ENCODE results near the gene GRAP.

DNA sequence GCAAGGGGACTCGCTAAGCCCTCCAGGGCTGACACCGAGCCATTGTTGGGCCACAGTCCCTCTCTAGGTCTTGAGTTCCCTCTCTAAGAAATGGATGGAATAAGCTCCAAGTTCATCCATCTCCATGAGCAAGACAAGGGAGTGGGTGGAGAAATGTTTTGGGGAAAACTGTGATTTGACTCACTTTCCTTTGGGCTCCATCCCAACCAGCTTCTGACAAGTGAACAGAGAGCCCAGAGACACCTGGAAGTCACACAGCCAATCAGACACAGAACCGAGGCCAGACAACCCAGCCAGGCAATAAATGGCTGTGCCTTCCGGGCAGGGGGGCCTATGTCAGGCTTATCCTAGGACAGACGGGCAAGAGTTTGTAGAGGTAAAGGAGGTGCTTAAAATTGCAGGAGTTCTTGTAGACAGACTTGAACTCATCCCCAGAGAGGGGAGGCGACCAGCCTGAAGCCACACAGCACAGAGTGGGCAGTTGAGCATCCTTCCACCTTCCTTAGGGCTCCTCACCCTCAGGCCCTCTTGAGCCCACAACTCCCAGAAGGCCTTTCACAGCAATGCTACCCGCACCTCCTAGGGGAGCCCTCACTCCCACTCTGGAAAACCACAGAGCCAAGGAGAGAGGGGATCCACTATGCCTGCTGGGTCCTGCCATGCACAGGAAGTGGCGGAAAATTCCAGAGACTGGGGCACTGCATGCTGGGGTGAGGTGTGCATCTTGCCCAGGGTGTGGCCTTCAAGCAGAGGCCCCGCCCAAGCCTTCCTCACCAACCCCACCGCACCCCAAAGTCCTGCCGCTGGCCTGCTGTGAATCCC is 32.7 kb downstream of the GRAP start:
- TF ChIP-seq, protein P1, sequence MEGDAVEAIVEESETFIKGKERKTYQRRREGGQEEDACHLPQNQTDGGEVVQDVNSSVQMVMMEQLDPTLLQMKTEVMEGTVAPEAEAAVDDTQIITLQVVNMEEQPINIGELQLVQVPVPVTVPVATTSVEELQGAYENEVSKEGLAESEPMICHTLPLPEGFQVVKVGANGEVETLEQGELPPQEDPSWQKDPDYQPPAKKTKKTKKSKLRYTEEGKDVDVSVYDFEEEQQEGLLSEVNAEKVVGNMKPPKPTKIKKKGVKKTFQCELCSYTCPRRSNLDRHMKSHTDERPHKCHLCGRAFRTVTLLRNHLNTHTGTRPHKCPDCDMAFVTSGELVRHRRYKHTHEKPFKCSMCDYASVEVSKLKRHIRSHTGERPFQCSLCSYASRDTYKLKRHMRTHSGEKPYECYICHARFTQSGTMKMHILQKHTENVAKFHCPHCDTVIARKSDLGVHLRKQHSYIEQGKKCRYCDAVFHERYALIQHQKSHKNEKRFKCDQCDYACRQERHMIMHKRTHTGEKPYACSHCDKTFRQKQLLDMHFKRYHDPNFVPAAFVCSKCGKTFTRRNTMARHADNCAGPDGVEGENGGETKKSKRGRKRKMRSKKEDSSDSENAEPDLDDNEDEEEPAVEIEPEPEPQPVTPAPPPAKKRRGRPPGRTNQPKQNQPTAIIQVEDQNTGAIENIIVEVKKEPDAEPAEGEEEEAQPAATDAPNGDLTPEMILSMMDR (conservative IDR thresholded peaks at IDR 0.05; ENCODE audit: low read depth in 2 of 2): no peak
- TF ChIP-seq POLR2AphosphoS5 (IDR thresholded peaks at IDR 0.05; ENCODE audit: low read depth): no peak
- no peak for TF ChIP-seq EZH2 (IDR thresholded peaks at IDR 0.05; ENCODE audit: low read depth, unreplicated experiment)
- TF ChIP-seq JUNB (IDR thresholded peaks at IDR 0.05; ENCODE audit: unreplicated experiment): no peak
- TF ChIP-seq, protein P2, sequence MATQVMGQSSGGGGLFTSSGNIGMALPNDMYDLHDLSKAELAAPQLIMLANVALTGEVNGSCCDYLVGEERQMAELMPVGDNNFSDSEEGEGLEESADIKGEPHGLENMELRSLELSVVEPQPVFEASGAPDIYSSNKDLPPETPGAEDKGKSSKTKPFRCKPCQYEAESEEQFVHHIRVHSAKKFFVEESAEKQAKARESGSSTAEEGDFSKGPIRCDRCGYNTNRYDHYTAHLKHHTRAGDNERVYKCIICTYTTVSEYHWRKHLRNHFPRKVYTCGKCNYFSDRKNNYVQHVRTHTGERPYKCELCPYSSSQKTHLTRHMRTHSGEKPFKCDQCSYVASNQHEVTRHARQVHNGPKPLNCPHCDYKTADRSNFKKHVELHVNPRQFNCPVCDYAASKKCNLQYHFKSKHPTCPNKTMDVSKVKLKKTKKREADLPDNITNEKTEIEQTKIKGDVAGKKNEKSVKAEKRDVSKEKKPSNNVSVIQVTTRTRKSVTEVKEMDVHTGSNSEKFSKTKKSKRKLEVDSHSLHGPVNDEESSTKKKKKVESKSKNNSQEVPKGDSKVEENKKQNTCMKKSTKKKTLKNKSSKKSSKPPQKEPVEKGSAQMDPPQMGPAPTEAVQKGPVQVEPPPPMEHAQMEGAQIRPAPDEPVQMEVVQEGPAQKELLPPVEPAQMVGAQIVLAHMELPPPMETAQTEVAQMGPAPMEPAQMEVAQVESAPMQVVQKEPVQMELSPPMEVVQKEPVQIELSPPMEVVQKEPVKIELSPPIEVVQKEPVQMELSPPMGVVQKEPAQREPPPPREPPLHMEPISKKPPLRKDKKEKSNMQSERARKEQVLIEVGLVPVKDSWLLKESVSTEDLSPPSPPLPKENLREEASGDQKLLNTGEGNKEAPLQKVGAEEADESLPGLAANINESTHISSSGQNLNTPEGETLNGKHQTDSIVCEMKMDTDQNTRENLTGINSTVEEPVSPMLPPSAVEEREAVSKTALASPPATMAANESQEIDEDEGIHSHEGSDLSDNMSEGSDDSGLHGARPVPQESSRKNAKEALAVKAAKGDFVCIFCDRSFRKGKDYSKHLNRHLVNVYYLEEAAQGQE (IDR thresholded peaks at IDR 0.05; ENCODE audit: unreplicated experiment): no peak
- no peak for TF ChIP-seq EZH2phosphoT487 (IDR thresholded peaks at IDR 0.05; ENCODE audit: unreplicated experiment)
- TF ChIP-seq CREB1 (CRISPR knock-in tag; IDR thresholded peaks at IDR 0.05; ENCODE audit: low read depth): no peak
- TF ChIP-seq STAT1 (IDR thresholded peaks at IDR 0.05; ENCODE audit: unreplicated experiment): no peak
- TF ChIP-seq, protein P3, sequence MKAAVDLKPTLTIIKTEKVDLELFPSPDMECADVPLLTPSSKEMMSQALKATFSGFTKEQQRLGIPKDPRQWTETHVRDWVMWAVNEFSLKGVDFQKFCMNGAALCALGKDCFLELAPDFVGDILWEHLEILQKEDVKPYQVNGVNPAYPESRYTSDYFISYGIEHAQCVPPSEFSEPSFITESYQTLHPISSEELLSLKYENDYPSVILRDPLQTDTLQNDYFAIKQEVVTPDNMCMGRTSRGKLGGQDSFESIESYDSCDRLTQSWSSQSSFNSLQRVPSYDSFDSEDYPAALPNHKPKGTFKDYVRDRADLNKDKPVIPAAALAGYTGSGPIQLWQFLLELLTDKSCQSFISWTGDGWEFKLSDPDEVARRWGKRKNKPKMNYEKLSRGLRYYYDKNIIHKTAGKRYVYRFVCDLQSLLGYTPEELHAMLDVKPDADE (IDR thresholded peaks at IDR 0.05): no peak
- TF ChIP-seq ZNF114 (CRISPR knock-in tag; IDR thresholded peaks at IDR 0.05): no peak
- TF ChIP-seq ZNF331 (CRISPR knock-in tag; IDR thresholded peaks at IDR 0.05; ENCODE audit: low read depth): no peak

Data from GM23338 (cell line).